GM12801 (cell line): ENCODE results near the gene WDR35.

ENCODE experiments used
- CTCF ChIP-seq: IDR thresholded peaks from one replicate; pipeline ENCODE4 v1.5.1; 2011; ENCODE audit warnings: control low read depth; ENCODE audit not compliant: insufficient read length; ENCODE audit errors: extremely low read depth

WDR35 gene

GRCh38 chr2:19902216-19902740 is 87.6 kb downstream of the WDR35 start:
- no peak for TF ChIP-seq CTCF

DNA sequence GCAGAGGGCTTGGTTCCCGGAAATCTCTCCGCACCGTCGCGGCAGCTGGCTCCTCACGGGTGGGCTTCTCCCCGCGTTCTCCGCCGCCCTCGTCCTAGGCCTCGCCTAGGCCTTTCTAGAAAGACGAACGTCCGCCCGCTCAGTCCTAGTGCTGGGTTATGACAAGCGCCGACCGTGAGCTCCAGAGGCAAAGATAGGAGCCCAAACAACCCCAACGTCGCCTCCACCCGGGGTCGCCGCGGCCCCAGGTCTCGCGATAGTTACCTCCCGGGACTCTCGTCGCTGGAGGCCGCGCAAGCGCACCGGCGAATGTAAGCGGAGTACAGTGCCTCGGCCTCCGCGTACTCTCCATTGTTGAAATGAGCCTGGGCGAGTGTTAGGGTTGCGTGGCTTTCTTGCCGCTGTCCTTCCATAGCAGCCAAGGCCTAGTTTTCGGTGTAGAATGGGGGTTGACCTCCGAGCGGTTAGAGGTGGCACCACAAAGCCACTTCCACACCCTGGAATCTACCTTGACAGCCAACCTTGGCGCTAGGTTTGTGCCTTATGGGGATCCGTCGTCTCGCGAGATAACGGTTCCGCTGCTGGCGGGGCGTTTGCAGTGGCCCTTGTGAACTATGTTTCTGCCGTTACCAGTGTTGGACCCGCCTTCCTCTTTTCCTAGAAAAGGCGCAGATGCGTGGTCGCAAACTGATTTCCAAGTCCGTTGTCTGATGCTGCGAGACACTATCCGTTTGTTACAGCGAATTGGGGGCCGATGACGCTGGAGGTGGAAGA is 88.3 kb downstream of the WDR35 start, which contains the start of gene TTC32:
TTC32 (minus strand) TSS at position 542 of the 774 bp plus-strand sequence; CDS start at position 413, 129 bp downstream.
- TF ChIP-seq CTCF = no peak

DNA sequence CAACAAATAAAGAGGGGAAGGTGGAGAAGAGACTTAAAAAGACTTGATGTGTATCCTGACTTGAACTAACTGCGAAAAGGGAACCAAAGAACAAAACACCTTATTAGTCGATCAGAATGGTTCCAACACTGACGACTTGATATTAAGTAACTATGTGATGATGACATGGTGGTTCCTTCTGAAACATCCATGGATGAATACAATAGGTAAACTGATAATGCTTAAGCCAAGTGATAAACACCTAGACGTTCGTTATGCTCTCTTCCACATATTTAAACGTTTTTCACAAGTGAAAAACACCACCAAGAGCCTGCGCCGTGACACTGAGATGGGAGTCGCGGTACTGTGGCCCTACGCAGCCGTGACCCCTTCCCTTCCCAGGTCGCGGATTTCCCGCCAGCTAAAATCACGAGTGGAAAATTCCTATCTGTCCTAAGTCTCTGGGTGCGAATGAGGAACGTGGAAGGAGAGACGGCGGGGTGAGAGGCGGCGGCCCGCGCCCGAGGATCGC is 88.9 kb downstream of the WDR35 start:
- no peak for TF ChIP-seq CTCF

DNA sequence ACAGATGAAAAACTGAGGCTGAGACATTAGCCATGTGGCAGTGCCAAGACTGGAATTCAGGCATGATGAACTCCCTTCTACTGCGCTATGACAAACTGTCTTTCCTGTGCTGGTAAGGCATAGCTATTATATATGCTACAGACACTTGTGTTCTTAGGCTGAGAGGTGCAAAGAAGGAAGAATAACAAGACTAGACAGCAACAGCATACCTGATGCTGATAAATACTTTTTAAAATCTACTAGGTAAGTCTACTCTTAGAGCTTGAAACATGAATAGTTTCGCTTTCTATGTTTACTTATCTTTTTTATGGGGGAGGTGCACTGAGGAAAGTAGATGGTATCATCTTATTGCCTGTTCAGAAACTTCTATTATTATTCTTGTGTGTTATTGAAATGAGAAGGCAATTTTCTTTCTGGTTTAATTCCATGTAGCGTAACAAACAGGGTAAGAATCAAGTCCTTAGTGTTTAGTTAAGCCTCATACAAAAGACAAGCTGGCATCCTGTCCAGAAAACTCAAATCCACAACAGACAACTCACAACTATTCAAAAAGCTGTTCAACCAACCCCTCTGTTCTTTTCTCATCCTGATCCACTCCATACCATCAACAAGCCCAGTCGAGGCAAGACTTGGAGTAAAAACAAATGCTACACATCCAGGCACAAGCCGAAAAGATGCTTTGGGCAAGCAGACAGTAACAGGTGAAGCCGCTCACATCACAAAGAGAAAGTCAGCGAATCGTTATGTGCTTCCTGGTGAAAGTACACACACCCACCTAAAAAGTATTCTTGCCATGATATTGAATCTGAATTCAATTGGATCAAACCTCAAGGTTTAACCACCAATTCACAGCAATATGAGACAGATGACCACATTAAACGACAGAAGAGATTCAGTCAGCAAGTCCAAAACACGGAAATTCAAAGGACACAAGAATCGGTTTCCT is 89.6 kb downstream of the WDR35 start:
- no peak for TF ChIP-seq CTCF

DNA sequence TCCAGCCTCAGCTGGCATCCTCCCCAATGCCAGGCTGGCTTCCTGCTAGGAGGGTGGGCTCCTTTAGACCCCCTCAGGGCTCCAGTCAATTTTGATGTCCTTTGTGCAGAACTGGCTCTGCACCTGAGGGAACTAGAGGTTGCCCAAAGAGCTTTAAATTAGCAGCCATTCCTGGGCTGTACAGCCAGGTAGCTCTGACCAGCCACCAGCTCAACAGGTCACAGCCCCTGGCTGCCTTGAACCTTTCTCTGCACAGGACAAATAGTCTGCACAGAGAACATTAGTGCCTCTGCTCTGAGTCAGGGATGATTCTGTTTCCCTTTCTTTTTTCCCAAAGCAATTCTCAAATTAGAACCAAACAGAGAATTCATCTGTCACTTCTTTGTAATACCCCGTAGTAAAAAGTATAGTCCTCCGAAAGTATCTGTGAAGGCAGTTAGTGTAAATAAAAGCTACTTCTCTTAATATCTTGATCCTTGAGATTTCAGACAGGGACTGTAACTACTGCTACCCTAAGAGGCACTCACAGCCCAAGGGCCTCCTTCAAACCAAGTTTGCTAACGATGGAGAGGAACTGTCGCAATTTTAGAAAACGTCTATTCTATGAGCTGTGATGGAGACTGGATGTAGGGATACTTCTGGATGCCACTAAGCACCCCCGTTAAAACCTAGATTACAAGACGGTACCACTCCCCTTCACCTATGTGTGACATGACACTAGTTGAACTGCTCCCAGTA is 91.1 kb downstream of the WDR35 start:
- TF ChIP-seq CTCF = no peak

GRCh38 chr2:19897623-19898245 is 92.2 kb downstream of the WDR35 start:
- TF ChIP-seq CTCF = no peak
